ENCODE measurements around the gene GPR148.

Gene GPR148

DNA sequence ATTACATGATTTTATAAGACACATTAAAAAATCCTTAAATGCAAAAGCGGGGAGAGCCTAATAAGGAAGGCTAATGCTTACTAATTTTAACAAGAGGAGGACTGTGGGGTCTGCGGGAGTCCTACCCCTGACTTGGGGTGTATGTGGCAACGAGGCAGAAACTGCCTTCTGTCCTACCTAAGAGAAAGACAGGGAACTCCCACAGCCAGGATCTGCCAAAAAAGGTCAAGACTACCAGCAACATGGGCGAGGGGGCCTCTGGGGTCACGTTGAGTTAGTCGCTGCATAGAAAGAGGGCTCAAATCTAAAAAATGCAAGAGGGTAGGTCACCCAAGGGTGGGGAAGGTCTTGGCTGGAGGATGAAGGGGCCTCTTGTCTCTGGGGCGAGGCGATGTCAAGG lies 25.9 kb downstream of the GPR148 start:
- DNase-seq: no peak

DNA sequence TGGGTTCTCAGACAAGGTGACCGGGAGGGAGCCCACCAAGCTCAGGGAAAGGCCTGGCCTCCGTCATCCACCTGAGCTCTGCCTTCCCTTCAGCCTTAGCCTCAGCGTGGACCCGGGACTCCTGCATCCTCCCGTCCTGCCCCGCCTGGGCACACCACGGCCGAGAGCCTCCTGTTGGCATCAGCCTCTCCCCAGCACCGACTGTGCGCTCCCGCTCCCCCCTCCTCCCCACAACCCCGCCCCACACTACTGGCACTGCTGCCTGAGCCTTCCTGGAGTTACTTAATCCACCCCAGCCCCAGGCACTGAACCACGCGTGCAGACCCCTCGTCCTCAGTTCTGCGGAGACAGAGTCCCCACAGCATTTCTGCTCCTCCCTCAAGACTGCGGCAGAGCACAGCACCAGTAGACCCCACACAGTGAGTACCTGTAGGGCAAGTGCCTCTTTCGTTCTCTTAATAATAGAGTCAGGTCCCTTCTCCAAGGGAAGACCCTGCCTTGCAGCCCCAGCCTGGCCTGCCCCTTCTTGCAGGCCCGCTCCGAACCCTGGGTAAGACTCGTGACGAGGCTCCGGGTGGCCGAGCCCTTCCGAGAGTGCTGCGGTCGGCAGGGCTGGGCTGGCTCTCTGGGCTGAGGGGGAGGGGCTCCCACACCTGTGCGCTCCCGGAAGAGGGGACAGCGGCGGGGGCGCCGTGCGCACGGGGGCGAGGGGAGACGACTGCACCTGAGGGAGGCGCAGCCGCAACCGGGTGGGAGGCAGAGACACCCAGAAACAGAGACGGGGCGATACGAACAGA lies 26.6 kb downstream of the GPR148 start, which contains the start of gene AMER3:
AMER3 (plus strand) TSS at position 285 of the 797 bp plus-strand sequence. CDS start 6,533 bp downstream, outside the sequence.
- DNase-seq: no peak

DNA sequence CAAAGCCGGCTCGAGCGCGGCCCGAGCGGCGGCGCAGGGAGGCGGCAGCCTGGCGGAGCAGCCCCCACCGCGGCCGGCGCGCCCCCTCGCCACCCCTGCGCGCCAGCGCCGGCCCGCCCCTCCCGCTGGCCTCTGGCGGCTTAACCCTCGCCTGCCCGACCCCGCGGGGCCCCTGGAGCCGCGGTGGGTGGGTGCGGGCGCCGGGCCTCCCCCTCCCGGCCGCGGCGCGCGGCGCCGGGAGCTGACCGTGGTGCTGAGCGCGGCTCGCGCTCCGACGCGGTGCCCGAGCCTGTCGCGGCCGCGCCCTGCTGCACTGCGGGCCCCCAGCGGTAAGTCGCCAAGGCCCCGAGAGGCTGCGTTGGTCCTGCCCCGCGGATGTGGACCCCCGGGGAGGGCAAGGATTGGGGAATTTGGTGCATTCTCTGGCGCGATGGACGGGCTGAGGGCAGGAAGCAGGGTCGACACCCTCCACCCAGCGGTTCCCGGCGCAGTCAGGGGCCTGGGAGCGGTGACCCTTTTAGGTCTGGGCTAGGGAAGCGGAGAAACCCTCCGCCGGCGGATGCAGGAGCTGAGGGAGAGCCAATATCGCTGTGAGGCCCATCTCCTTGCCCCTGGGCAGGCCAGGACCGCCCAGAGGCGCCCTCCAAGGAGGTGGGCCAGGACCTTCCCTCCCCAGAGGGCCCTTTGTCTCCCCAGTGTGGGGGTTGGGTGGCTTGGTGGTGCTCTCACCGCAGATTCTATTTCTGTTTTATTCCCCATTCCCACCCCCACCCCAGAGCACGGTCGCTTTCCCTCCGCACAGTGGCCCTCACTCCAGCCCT lies 27.4 kb downstream of the GPR148 start:
- peak; percentile 46 for DNase-seq

DNA sequence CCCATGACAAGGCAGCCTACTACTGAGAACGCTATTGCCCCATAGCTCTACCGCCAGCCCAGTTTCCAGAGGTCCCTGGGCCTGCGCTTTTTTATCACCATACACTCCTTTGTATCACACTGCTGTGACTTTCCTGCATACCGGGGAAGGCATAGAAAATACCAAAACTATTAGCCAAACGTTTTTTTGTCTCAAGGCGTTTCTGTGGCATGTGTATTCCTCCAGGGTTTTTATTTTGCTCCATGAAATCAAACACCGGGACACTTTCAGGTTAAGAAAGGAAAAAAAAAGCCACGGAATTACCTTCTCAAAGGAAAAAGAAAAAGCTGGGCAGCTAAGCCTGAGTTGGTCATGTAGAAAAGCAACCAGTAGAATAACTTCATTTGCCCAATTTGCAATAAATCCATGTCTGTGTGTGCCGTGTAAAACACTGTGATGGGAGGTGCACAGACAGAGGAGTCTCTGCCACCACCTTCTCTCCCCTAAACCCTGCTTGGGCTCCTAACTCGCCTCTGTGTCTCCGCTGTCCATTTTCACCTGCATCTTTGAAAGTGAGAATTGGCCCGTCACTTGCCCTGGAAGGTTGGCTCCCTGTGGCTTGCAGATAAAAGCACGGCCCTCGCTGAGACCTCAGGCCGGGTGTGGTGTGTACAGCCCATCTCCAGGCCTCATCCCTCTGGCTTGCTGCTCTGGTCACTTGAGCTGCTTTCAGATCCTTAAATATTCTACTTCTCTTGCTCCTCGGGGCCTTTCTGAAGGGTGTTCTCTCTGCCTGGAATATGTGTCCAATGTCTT lies 28.2 kb downstream of the GPR148 start:
- no peak for DNase-seq

DNA sequence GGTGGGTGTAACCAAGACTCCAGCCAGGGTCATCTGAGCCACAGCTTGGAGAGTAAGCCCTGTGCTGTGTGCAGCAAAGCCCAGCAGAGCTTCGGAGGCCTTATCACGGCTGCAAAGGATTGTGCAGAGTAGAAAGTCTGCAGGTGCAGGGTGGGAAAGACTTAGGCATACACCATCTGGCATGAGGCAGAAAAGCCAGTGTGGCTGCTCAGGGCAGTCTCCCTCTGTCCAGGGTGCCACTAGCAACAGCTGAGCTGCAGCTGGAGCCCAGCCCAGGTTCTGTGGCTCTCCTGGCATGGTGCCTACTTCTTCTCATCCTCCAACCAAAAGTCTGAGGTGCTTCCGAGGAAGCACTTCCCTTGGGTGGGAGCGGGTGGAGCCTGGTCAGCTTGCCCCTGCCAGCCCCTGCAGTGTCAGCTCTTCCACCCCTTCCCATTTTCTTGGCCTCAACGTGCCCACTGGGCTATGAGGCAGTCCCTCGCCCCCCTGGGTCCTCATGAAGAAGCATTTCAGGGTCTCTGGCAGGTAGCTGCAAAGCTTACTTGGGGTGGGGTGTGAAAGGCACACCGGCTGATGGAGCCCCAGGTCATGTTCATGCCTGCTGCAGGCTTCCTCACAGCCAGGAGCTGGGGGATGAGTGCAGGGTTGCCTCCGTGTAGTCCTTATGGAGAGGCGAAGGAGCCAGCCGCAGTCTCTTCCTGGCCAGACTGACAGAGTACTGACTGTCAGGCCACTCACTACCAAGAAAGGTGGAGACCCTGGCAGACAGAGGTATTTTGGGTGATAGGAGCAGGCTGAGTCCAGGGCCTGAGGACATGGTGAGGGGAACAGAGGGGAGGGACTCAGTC lies 31.3 kb downstream of the GPR148 start:
- DNase-seq: no peak

DNA sequence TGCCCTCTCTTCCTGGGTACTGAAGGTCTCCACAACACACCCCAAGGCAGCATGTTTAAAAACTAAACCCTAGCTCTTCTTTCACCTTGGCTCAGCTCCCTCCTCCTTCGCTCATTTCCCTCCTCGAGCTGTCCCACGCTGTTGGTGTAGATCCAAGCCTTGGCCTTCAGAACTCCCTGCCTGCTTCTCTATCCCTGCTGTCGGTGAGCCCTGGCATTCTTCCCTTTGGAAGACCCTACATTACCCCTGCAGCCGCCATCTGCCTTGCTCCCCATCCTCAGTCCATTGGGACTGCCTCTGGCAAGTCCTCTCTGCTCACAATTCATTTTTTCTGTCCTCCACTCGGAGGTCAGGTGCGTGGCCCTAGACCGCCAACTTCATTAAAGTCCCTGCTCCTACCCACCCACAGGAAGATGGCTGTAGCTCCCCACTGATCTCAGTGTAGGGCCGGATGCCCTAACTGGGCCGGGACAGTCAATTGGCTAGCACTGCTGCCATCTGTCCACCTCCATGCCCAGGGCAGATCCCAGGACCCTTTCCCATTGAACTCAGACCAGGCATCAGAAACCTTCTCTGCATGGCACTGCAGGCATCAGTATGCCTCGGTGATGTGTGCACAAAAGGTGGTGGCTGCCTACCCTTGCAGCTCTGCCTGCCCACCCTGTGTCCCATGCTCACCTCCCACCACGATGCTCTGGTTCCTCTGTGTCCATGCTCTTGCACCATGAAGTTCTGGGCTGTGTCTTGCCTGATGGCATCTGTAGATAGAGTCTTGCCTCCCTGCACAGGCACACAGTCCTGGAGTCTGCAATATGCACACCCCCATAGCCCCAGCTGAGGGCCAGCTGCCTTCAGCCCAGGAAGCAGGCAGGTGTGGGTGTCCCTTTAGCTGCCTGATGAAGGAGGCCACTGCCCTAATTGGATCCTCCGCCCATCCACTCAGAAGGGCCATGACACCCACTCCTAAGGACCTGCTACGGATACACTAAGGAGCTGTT lies 32.2 kb downstream of the GPR148 start:
- no peak for DNase-seq

DNA sequence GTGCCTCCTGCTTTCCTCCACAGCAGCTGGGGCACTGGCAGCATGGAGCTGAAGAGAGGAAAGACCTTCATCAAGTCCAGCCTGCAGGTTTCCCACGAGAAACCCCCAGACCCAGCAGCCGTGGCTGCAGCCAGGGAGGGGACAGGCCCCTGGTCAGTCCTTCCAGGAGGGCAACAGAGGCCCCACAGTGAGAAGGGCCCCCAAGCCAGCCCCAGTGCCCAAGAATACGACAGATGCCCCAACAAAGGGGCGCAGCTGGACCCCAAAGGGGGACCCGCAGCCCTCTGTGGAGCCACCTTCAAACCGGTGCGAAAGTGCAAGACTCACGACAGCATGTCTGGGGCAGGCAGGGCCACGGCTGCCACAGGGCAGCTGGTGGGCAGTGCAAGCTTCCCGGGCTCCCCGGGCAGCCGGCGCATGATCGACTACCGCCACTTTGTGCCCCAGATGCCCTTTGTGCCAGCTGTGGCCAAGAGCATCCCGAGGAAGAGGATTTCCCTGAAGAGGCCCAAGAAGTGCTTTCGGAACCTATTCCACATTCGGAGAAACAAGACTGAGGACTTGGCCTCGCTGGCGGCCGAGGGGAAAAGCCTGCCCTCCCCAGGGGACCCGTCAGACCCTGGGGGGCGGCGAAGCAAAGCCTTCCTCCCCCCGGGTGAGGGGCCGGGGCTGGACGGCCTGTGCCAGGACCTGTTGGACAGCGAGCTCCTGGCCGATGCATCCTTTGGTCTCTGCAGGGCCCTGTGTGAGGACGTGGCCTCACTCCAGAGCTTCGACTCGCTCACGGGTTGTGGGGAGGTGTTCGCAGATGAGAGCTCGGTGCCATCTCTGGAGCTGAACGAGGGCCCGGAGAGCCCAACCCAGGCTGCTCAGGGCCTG lies 33.4 kb downstream of the GPR148 start:
- no peak for DNase-seq

DNA sequence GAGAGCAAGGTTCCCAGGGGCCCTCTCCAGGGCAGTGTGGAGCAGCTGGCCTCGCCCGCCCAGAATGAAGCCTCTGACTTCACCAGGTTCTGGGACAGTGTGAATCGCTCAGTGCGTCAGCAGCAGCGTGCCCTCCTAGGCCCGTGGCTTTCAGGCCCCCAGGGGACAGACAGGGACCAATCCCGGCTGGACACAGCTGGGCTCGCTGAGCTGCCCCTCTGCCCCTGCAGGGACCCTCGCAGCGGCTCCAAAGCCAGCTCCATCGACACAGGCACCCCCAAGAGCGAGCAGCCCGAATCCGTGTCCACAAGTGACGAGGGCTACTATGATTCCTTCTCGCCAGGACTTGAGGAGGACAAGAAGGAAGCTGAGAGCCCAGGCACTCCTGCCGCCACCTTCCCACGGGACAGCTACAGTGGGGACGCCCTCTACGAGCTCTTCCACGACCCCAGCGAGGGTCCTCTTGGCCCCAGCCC lies 34.1 kb downstream of the GPR148 start:
- no peak for DNase-seq

DNA sequence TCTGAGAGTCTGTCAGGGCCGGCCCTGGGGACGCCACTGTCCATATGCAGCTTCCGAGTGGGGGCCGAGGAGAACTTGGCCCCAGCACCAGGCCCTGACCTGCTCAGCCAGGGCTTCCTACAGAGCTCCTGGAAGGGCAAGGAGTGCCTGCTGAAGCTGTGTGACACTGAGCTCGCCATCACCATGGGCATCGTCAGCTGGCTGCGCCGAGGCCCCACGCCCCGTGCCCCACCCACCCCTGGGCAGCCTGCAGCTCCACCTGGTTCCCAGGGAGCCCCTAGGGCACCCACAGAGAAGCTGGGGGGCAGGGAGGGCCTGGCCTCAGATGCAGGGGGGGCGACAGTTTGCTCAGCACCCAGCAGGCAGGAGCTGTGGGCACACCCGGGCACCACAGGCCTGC lies 34.5 kb downstream of the GPR148 start:
- DNase-seq: no peak

DNA sequence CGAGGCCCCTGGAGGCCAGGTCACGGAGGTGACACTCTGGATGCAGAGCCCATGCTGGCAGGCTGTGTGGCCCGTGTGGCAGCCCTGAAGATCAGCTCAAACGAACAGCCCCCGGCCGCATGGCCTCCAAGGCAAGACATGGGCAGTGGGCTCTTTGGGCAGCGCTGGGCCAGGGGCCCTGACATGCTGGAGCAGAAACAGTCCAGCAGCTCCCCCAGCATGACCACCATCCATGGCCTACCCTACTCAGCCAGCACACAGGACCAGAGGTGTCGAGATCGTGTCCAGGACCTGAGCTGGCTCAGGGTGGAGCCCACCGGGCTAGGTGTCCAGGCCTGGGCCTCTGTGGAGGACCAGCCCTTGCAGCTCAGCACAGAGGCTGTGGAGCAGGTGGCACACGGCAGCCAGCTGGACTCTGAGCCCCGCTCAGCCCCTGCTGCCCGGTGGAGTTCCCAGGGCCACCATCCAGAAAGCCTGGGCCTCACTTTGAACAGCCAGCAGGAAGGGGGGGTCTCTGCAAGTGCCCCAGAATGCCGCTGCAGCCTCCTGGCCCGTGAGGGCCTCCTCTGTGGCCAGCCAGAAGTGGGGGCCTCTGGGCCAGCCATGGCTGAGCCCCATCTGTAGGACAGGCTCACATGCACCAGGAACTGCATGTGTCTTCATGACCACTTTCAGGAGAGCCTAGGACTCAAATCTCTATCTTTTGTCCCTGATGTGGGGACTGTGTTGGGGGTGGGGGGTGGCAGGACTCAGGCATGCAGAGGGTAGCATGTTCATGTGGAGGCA lies 35.4 kb downstream of the GPR148 start:
- DNase-seq: no peak

DNA sequence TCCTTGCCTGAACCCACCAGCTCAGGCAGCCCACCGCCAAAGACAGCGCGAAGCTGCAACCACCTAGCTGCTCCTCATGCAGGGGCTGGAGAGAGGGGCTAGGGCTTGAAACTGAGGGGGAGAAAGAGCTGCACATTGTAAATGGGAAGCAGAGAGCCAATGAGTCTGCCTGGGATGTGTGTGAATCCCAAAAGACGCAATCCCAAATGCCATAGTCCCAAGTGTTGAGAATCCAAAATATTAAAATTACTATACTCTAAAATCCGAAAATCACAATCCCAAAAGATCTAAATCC lies 35.9 kb downstream of the GPR148 start:
- no peak for DNase-seq

DNA sequence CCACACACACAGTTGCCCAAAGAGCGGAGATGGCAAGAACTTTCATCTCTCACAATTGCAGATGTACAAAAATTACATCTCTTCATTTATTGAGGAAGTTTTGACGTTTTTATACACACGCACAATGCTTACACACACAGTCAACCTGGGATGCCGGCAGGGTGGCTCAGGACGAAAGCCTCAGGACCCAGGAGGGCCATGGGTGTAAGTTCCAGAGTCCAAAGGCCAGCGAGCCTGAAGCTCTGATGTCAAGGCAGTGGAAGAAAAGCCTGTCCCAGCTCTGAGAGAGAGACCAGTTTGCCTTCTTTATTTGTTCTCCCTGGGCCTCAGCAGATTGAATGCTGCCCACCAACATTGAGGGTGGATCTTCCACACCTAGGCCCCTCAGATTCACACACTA lies 36.6 kb downstream of the GPR148 start:
- no peak for DNase-seq

DNA sequence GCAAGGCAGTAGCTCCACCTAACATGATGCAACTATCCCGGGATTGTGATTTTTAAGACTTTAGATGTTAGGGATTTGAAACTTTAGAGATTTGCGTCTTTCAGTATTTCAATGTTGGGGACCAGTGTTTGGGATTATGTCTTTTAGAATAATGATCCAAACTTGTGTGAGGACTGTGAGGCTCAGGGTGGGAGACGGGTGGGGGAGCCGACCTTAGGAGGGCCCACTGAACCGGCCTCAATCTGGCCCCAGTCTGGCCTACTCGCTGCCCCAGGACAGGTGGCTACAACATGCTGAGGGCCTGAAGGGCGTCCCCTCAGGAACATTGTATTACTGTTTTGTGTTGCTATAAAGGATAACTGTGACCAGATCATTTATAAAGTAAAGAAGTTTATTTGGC lies 37.2 kb downstream of the GPR148 start:
- no peak for DNase-seq

DNA sequence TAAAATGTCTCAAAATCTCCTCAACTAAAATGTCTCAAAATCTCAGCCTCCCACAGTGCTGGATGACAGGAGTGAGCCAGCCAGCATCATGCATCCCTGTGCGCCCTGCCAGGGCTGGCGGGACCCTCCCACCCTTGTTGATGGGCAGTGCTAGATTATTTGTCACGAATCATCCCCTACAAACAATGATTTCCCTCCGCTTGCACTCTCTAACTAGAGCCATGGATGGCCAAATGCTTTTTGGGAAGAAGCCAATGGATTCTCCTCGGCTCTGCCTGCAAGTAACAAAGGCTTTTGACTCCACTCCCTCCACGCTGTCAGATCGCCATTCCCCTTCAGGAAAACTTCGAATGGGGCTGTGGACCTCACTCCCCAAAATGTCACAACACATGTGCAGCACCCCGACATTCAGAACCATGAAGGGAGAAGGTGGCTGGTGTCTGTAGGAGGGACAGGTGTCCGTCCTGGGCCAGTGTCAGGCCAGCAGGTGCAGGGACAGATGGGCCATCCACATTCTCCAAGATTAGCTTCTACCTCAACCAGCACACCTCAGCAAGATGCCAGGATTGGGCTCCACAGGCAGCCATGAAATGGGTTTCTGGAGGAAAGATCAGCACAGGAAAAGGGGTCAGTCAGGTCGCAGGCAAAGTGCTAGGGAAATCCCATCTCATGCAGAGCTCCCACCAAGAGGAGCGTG lies 38.0 kb downstream of the GPR148 start:
- no peak for DNase-seq

DNA sequence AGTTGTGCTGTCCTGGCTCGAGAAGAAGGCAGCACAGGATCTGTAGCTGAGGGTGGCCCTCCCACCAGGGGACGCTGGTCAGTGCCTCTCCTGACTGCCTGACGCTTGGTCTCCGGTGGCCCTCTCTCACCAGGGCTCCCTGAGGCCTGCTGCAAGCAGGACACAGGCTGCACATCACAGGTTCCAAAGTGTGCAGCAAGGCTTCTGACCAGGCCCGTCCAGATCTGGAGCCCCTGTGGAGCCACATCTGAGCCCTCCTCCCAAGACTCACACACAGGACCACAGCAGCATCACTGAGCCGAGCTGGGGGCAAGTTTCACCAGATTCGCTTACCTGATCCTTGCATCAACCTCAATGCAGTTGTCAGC lies 38.5 kb downstream of the GPR148 start:
- no peak for DNase-seq

DNA sequence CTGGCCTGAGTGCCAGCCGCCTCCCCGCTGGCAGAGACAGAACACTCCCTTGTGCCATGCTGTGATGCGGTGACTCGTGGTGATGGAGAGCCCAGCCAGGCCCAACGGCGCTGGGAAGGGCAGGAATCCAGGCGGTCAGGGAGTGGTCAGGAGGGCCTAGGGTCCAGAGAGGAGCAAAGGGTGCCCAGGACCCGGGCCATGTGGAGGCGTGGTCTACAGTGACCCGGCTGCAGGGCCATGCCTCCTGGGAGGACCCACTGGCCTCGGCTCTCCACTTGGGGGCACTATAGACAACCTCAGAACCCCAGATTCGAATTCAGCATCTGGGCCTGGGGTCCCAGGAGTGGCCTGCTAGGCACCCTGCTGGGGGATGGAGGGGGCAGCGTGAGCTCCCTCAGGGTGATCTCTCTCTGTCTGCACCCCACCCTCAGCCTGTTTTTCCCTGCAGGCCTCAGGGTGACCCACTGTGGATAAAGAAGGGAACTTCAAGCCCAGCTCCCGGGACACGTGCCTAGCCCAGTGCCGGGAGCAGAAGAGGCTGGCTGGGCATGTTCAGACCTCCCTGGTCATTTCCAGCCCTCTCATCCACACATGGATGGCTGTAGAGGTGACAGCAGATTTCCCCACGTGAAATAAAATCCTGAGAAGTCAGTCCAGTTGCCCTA lies 39.5 kb downstream of the GPR148 start:
- no peak for DNase-seq

DNA sequence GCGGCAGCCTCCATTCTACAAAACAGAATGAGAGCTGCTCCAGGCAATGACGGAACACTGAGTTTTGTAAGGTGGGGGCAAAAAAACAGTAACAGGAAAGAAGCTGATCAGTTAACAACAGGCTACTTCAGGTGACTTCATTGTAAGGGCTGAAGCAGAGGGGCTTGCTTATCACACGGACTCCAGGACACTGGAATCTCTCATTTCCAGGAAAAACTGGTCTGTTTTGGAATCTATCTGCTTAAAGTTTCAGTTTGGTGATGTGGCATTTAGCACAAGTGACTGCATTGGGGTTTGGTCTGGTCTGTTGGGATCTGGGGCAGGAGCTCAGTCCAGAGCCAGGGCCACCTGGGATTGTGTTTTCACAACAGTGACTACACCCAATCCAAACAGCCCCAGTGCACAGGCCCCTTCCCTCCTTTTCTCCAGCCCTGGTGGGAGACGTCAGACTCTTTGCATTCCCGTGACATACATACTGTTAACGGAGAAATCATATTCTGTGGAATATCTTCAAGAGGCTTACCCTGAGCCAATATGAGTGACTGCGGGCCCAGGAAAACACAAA lies 40.6 kb downstream of the GPR148 start:
- DNase-seq: no peak

DNA sequence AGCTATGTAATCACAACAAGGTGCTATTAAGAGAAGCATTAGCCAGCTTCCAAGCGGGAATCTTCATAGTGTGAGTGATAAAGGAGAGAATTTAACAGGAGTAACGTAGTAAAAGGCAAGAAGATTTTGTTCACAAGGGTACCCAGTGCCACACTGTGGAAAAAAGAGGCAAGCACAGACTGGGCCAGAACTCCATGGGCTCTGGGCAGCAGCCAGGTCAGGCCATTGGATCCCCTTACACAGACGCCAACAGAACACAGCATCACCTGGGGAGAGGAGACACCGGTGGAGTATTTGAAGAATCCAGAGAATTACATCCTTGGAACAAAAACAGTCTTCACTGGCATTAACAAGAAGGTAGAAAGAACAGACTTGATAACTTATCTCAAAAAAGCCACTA lies 47.7 kb downstream of the GPR148 start:
- DNase-seq: no peak

All from stimulated activated CD8-positive, alpha-beta memory T cell treated with anti-CD3 and anti-CD28 coated beads, Interleukin-4, amount 100 ng/mL, for 48 hours (primary cell).